Small intestine (tissue), 7 donors: ENCODE data around the gene BOLA3. TPM values are rescaled to one million over a fixed set of nuclear protein-coding genes. Genes with fewer than 3 reads are reported as not detected.

Source experiments
- DNase-seq, 2 donors: peaks; one replicate each; pipeline versions ENCODE4 v3.0.0 to v3.0.0-alpha.2; 2013
- FAIRE-seq: peaks from 2 replicates; lab custom pipeline; 2012; peaks lifted over from hg19 to GRCh38; lab: Jason Lieb, UNC
- H3K27ac ChIP-seq, 3 donors: one replicate each; pipeline ENCODE4 v1.5.1; 2013; ENCODE audit warnings: low read length in 2 of 3, mild to moderate bottlenecking in 2 of 3, control low read depth in 1 of 3, inconsistent platforms in 1 of 3, low read depth in 1 of 3, moderate library complexity in 1 of 3
- H3K27me3 ChIP-seq, 3 donors: one replicate each; pipeline ENCODE4 v1.6.1; 2013; ENCODE audit warnings: low read length in 3 of 3, inconsistent platforms in 1 of 3; ENCODE audit not compliant: control insufficient read depth in 3 of 3, insufficient read depth in 3 of 3
- H3K36me3 ChIP-seq, 3 donors: one replicate each; pipeline ENCODE4 v1.6.1; 2013; ENCODE audit warnings: low read length in 3 of 3, inconsistent platforms in 1 of 3, low read depth in 1 of 3, mild to moderate bottlenecking in 1 of 3, moderate library complexity in 1 of 3; ENCODE audit not compliant: control insufficient read depth in 3 of 3, insufficient read depth in 2 of 3
- H3K4me1 ChIP-seq, 3 donors: one replicate each; pipeline ENCODE4 v1.6.1; 2013; ENCODE audit warnings: low read length in 2 of 3, inconsistent platforms in 1 of 3, low read depth in 1 of 3, mild to moderate bottlenecking in 1 of 3, moderate library complexity in 1 of 3; ENCODE audit not compliant: control insufficient read depth in 3 of 3, insufficient read depth in 2 of 3
- H3K4me3 ChIP-seq, 3 donors: one replicate each; pipeline ENCODE4 v1.5.1; 2013; ENCODE audit warnings: low read length in 3 of 3, control low read depth in 1 of 3, inconsistent platforms in 1 of 3, low read depth in 1 of 3, mild to moderate bottlenecking in 1 of 3, moderate library complexity in 1 of 3
- H3K9me3 ChIP-seq, 2 donors: one replicate each; pipeline ENCODE4 v1.6.1; 2013; ENCODE audit warnings: low read depth in 1 of 2, low read length in 1 of 2; ENCODE audit not compliant: control insufficient read depth in 2 of 2, insufficient read depth in 1 of 2
- WGBS, 3 donors: extraction: QIAGEN DNeasy Blood & Tissue Kit; methylation state at CpG; one replicate each; pipeline ENCODE4 v1.1.7; 2013; 5-methylcytosine and 5-hydroxymethylcytosine counted together
- polyA plus RNA-seq, 4 donors: library from polyadenylated mRNA; stranded (reverse) in 3 of 4; unstranded in 1 of 4; fragments of 200-250 nt in 3 of 4; fragments of 120-200 nt in 1 of 4; gene quantifications; one replicate each; pipeline versions ENCODE4 v1.2.1 to v1.2.3, GENCODE V29; 2013
- donor health status: healthy with polysubstance abuse.
- donor health status: control.
- donor health status: control.
- donor health status: Bipolar disorder and iron deficiency.
- donor health status: healthy.

The BOLA3 gene
- polyA plus RNA-seq, 4 donors: 26.4 to 75.8 (median 60.0) TPM

- no peaks in the 10 kb centered on the region for H3K9me3 ChIP-seq
- no peak overlapping the region for H3K4me3 ChIP-seq
- no peak for FAIRE-seq
- peak overlapping the region in 1 of 3 donors; percentile 2 for H3K27ac ChIP-seq
- no peak for DNase-seq
- no peaks in the 10 kb centered on the region for H3K27me3 ChIP-seq
- 71 to 77% (median 75%) methylated on average over 9 of the region's 9 CpGs for WGBS, 3 donors
- H3K36me3 ChIP-seq: no peaks in the 10 kb centered on the region
- no peaks in the 10 kb centered on the region for H3K4me1 ChIP-seq
These were observed 38.3 kb upstream of the BOLA3 start for GRCh38 chr2:74186038-74186437.

- no peaks in the 10 kb centered on the region for H3K27me3 ChIP-seq
- 77 to 85% (median 78%) methylated on average over 2 of the region's 2 CpGs for WGBS, 3 donors
- FAIRE-seq: no peak
These were observed 36.2 kb upstream of the BOLA3 start for GRCh38 chr2:74183878-74184277.

GRCh38 chr2:74181739-74182138, 34.0 kb upstream of the BOLA3 start:
- peak overlapping the region in 1 of 3 donors; percentile 65 for H3K27ac ChIP-seq
- no peaks in the 10 kb centered on the region for H3K36me3 ChIP-seq

More at GRCh38 chr2:74183878-74184277, 36.2 kb upstream of the BOLA3 start:
- Histone ChIP-seq H3K36me3 (no peaks in the 10 kb centered on the region), H3K4me1 (peaks cover 0 to 2% (median 0%) of the 10 kb centered on the region in 3 donors), H3K27ac (no peak overlapping the region), H3K9me3 (no peaks in the 10 kb centered on the region), H3K4me3 (no peak overlapping the region)
- no peak for DNase-seq

GRCh38 chr2:74179063-74179865, 31.6 kb upstream of the BOLA3 start:
- Histone ChIP-seq H3K27me3 (peaks cover 0 to 2% (median 0%) of the 10 kb centered on the region in 3 donors), H3K36me3 (peaks cover 0 to 9% (median 0%) of the 10 kb centered on the region in 3 donors), H3K27ac (peak overlapping the region in 2 of 3 donors; percentile 92 to 97), H3K4me3 (peak overlapping the region; percentile 6 to 90 (median 55)), H3K4me1 (peaks cover 0 to 8% (median 0%) of the 10 kb centered on the region in 3 donors), H3K9me3 (peaks cover 0 to 3% of the 10 kb centered on the region in 2 donors)
- no peak for FAIRE-seq
- WGBS, 3 donors: 37 to 50% (median 41%) methylated on average over 22 to 25 of the region's 25 CpGs
- no peak for DNase-seq

More at GRCh38 chr2:74181739-74182138, 34.0 kb upstream of the BOLA3 start:
- H3K27me3 ChIP-seq: no peaks in the 10 kb centered on the region
- no peak overlapping the region for H3K4me3 ChIP-seq
- DNase-seq (peak in 1 of 2 donors; percentile 12), FAIRE-seq (no peak)
- no peaks in the 10 kb centered on the region for H3K9me3 ChIP-seq
- WGBS, 3 donors: 42 to 61% (median 42%) methylated on average over 7 of the region's 7 CpGs
- peaks cover 0 to 7% (median 0%) of the 10 kb centered on the region in 3 donors for H3K4me1 ChIP-seq

DNA sequence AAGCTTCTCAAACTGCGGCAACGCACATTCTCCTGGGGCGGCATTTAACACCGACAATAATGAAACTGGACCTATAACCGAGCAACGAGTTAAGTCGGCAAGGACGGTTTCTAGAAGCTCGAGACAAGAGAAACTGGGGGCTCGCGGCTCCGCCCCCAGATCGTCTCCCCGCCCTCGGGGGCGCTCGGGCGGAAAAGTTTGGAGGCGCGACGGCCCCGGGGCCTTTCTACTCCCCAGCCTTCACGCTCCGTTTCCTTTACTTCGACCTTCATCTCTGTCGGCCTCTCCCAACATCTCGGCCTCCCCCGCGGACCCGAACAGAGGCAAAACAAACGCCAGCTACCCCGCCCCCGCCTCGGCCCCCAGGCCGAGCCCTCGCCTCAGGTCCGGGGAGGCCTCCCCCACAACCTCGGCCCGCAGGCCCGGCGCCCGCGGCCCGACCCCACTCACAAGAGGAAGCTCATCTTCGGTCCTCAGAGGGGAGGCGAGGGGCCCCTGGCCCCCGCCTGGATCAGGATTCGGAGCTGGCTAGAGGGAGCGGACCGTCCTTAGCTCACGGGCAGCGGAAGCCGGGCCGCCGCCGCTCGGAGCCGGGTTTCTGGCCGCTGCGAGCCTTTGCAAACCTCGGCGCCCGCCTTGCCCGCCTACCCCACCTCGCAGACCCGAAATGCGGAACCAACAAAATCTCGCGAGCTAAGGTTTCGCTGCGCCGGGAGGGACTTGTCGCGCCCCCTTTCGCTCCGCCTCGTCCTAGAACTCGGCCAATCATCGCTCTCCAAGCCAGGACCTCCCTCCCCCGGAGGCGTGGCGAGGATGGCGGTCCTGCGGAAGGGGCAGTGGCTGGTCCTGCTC, 30.7 kb upstream of the BOLA3 start, which contains the start of gene MOB1A:
MOB1A (minus strand) TSS at position 669 of the 852 bp plus-strand sequence; CDS start at position 464, 205 bp downstream.
- 0 to 1% (median 0%) methylated on average over 65 to 84 of the region's 84 CpGs for WGBS, 3 donors
- H3K4me1 ChIP-seq: peaks cover 0 to 8% (median 0%) of the 10 kb centered on the region in 3 donors
- peak; percentile 99 for DNase-seq
- H3K36me3 ChIP-seq: peaks cover 0 to 9% (median 0%) of the 10 kb centered on the region in 3 donors
- peaks cover 0 to 2% (median 0%) of the 10 kb centered on the region in 3 donors for H3K27me3 ChIP-seq
- H3K9me3 ChIP-seq: peaks cover 0 to 3% of the 10 kb centered on the region in 2 donors
- peak within 1 kb of the TSS; percentile 55 to 90 (median 85) for H3K4me3 ChIP-seq
- no peak for FAIRE-seq
- peak within 1 kb of the TSS; percentile 89 to 97 (median 92) for H3K27ac ChIP-seq

DNA sequence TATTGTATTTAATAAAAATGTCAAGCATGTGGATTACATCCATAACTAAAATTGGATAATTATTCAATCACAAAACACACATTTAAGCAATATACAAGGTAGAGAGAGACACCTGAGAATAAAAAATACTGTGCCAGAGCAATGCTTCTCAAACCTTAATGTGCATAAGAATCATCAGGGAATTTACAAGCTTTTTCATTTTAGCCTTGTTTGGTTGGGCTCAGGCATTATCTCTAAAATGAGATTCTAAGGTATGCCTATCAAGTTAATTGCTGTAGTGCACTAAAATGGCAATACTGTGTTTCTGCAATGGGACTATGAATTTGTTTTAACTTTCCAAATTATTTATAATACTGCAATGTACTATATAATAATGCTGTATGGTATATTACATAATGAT, 30.0 kb upstream of the BOLA3 start:
- H3K4me3 ChIP-seq: peak overlapping the region; percentile 55 to 90 (median 85)
- peaks cover 0 to 2% (median 0%) of the 10 kb centered on the region in 3 donors for H3K27me3 ChIP-seq
- H3K27ac ChIP-seq: peak overlapping the region in 2 of 3 donors; percentile 92 to 97
- no peak for FAIRE-seq
- peaks cover 0 to 9% (median 0%) of the 10 kb centered on the region in 3 donors for H3K36me3 ChIP-seq
- H3K4me1 ChIP-seq: peaks cover 0 to 8% (median 0%) of the 10 kb centered on the region in 3 donors
- DNase-seq: no peak
- H3K9me3 ChIP-seq: peaks cover 0 to 3% of the 10 kb centered on the region in 2 donors

DNA sequence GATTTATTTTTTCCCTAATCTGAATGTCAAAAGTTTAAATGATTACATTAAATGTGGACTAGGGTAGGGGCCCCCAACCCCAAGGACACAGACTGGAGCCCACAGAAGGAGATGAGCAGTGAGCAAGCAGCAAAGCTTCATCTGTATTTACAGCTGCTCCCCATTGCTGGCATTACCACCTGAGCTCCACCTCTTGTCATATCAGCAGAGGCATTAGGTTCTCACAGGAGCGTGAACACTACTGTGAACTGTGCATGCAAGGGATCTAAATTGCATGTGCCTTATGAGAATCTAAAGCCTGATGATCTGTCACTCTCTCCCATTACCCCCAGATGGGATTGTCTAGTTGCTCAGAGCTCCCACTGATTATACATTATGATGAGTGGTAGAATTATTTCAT, 27.2 kb upstream of the BOLA3 start:
- H3K9me3 ChIP-seq: peaks cover 0 to 3% of the 10 kb centered on the region in 2 donors
- H3K27ac ChIP-seq: no peak overlapping the region
- no peak for FAIRE-seq
- peaks cover 0 to 2% (median 0%) of the 10 kb centered on the region in 3 donors for H3K27me3 ChIP-seq
- no peak overlapping the region for H3K4me3 ChIP-seq
- peaks cover 0 to 25% (median 2%) of the 10 kb centered on the region in 3 donors for H3K36me3 ChIP-seq
- WGBS, 3 donors: 71 to 93% (median 84%) methylated on average over 1 of the region's 1 CpG
- H3K4me1 ChIP-seq: peaks cover 0 to 8% (median 0%) of the 10 kb centered on the region in 3 donors
- peak in 1 of 2 donors; percentile 13 for DNase-seq

DNA sequence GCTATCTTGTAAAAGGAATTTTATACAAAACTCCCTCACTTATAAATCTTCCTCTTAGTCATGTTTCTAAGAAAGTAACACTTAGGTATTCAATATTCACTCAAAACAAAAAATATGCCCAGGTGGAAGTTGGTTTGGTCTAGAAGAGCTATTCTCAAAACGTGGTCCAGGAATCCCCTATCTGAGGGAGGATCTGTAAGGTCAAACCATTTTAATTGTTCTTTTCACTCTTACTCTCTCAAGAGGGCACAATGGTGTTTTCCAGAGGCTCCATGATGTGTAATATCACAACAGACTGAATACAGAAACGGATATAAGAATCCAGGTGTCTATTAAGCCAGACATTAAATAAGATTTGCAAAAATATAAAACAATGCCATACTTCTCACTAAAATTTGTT, 21.0 kb upstream of the BOLA3 start:
- FAIRE-seq (no peak), DNase-seq (no peak)
- Histone ChIP-seq H3K4me1 (no peaks in the 10 kb centered on the region), H3K36me3 (peaks cover 16 to 49% (median 17%) of the 10 kb centered on the region in 3 donors), H3K27ac (no peak overlapping the region), H3K9me3 (no peaks in the 10 kb centered on the region), H3K4me3 (no peak overlapping the region), H3K27me3 (no peaks in the 10 kb centered on the region)
- 65 to 69% (median 68%) methylated on average over 2 of the region's 2 CpGs for whole genome bisulfite sequencing, 3 donors
